Endothelial cell (in vitro differentiated cells): ENCODE results near the gene PPP1R9B. TPM values are rescaled to one million over a fixed set of nuclear protein-coding genes. Genes with fewer than 3 reads are reported as not detected.
A peak's percentile ranks its signal among the peaks of the same experiment; 100 is the strongest.

Source experiments
- DNase-seq: peaks from one replicate; pipeline ENCODE4 v3.0.0; 2021; ENCODE audit warnings: low spot score
- H3K27ac Mint-ChIP-seq: one replicate; pipeline ENCODE4 v1.8.0; 2021; ENCODE audit warnings: mixed read lengths, inconsistent platforms; ENCODE audit not compliant: unreplicated experiment
- H3K27me3 Mint-ChIP-seq: one replicate; pipeline ENCODE4 v1.8.0; 2021; ENCODE audit warnings: mild to moderate bottlenecking, moderate library complexity, mixed read lengths, inconsistent platforms; ENCODE audit not compliant: unreplicated experiment
- H3K36me3 Mint-ChIP-seq: one replicate; pipeline ENCODE4 v1.8.0; 2021; ENCODE audit warnings: mild to moderate bottlenecking, low read depth, mixed read lengths, inconsistent platforms; ENCODE audit not compliant: unreplicated experiment
- H3K4me1 Mint-ChIP-seq: one replicate; pipeline ENCODE4 v1.8.0; 2021; ENCODE audit warnings: mild to moderate bottlenecking, mixed read lengths, inconsistent platforms; ENCODE audit not compliant: unreplicated experiment
- H3K4me3 Mint-ChIP-seq: one replicate; pipeline ENCODE4 v1.8.0; 2021; ENCODE audit warnings: mild to moderate bottlenecking, mixed read lengths, inconsistent platforms; ENCODE audit not compliant: unreplicated experiment
- H3K9me3 Mint-ChIP-seq: one replicate; pipeline ENCODE4 v1.8.0; 2021; ENCODE audit warnings: mixed read lengths, inconsistent platforms; ENCODE audit not compliant: unreplicated experiment
- total RNA-seq: library from RNA; stranded (reverse); fragmentation: NEBNext Ultra II Directional; extraction: Animal tissue kit (Norgen Biotek cat#: 25700); gene quantifications from one replicate; pipeline ENCODE4 v1.2.1, GENCODE V29; 2021; ENCODE audit not compliant: unreplicated experiment
- TF ChIP-seq, protein P1 (sequence below): fragments of 200-600 bp; sonication (generic); IDR thresholded peaks from one replicate; pipeline ENCODE4 v1.5.0; 2021; ENCODE audit warnings: antibody characterized with exemption; ENCODE audit not compliant: unreplicated experiment

Gene PPP1R9B
- total RNA-seq, 1 donor from 2014 or later, result 101 TPM

GRCh38 chr17:50110591-50111349 lies 39.7 kb downstream of the PPP1R9B start:
- TF ChIP-seq, protein P1, sequence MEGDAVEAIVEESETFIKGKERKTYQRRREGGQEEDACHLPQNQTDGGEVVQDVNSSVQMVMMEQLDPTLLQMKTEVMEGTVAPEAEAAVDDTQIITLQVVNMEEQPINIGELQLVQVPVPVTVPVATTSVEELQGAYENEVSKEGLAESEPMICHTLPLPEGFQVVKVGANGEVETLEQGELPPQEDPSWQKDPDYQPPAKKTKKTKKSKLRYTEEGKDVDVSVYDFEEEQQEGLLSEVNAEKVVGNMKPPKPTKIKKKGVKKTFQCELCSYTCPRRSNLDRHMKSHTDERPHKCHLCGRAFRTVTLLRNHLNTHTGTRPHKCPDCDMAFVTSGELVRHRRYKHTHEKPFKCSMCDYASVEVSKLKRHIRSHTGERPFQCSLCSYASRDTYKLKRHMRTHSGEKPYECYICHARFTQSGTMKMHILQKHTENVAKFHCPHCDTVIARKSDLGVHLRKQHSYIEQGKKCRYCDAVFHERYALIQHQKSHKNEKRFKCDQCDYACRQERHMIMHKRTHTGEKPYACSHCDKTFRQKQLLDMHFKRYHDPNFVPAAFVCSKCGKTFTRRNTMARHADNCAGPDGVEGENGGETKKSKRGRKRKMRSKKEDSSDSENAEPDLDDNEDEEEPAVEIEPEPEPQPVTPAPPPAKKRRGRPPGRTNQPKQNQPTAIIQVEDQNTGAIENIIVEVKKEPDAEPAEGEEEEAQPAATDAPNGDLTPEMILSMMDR, result no peak
- Mint-ChIP-seq H3K4me1 (peaks cover 2% of the 10 kb centered on the region), H3K27me3 (peaks cover 13% of the 10 kb centered on the region), H3K9me3 (no peaks in the 10 kb centered on the region), H3K36me3 (peaks cover 29% of the 10 kb centered on the region), H3K27ac (no peak overlapping the region), H3K4me3 (no peak overlapping the region)
- no peak for DNase-seq

DNA sequence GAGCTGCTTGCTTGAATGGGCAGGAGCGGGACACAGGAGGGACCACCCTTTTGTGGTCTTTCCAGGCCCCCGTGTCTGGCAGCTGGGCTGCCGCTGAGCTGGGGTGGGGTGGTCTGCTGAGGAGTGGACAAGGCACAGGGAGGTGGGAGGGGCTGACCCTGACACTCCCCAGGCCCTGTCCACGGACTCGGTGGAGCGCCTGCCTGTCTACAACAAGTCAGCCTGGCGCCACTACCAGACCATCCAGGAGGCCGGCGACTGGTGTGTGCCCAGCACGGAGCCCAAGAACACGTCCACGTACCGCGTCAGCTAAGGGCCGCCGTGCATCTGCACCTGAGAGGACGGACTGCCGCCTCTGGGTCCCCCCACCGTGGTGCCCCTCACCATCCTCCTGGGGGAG lies 40.7 kb downstream of the PPP1R9B start:
- H3K36me3 Mint-ChIP-seq, result peaks cover 23% of the 10 kb centered on the region
- TF ChIP-seq, protein P1, result no peak
- H3K4me3 Mint-ChIP-seq, result no peak overlapping the region
- no peak for DNase-seq
- no peaks in the 10 kb centered on the region for H3K4me1 Mint-ChIP-seq
- peaks cover 11% of the 10 kb centered on the region for H3K27me3 Mint-ChIP-seq
- no peaks in the 10 kb centered on the region for H3K9me3 Mint-ChIP-seq
- no peak overlapping the region for H3K27ac Mint-ChIP-seq

- H3K4me3 Mint-ChIP-seq, result no peak overlapping the region
- TF ChIP-seq, protein P1, result no peak
- H3K27me3 Mint-ChIP-seq, result peaks cover 10% of the 10 kb centered on the region
- H3K27ac Mint-ChIP-seq, result no peak overlapping the region
- no peaks in the 10 kb centered on the region for H3K4me1 Mint-ChIP-seq
- H3K9me3 Mint-ChIP-seq, result no peaks in the 10 kb centered on the region
- DNase-seq, result no peak
- H3K36me3 Mint-ChIP-seq, result peaks cover 20% of the 10 kb centered on the region
Measured at GRCh38 chr17:50109207-50109606, 41.3 kb downstream of the PPP1R9B start.

GRCh38 chr17:50108556-50108955 lies 41.9 kb downstream of the PPP1R9B start:
- no peak for DNase-seq
- TF ChIP-seq, protein P1, result no peak

GRCh38 chr17:50107790-50108414 lies 42.6 kb downstream of the PPP1R9B start:
- Mint-ChIP-seq H3K9me3 (no peaks in the 10 kb centered on the region), H3K27me3 (peaks cover 6% of the 10 kb centered on the region), H3K36me3 (peaks cover 20% of the 10 kb centered on the region), H3K27ac (no peak overlapping the region), H3K4me3 (peak overlapping the region; percentile 35), H3K4me1 (no peaks in the 10 kb centered on the region)
- DNase-seq, result no peak
- TF ChIP-seq, protein P1, result no peak

More at GRCh38 chr17:50108556-50108955, 41.9 kb downstream of the PPP1R9B start:
- Mint-ChIP-seq H3K4me3 (peak overlapping the region; percentile 18), H3K27me3 (peaks cover 5% of the 10 kb centered on the region), H3K36me3 (peaks cover 20% of the 10 kb centered on the region), H3K27ac (peak overlapping the region; percentile 45), H3K9me3 (no peaks in the 10 kb centered on the region), H3K4me1 (no peaks in the 10 kb centered on the region)
